SK-N-SH treated with all-trans-retinoic acid at 6 μM for 48 hours (cell line): Measurements from ENCODE around the gene PDGFC.

Experiments
- ATAC-seq: fragments of 200-7000 bp; cut with Tn5 transposase; 3 replicates; pipeline ENCODE4 v1.9.1; 2020; ENCODE audit warnings: mild to moderate bottlenecking, moderate library complexity
- ARNTL ChIP-seq: fragments of 450-650 bp; formaldehyde crosslinking; IDR thresholded peaks from 2 replicates; pipeline ENCODE4 v1.5.0; 2020; ENCODE audit warnings: low read depth, mild to moderate bottlenecking, moderate library complexity, borderline replicate concordance
- BACH2 ChIP-seq: fragments of 250-450 bp; sonication (Bioruptor Pico); IDR thresholded peaks from 2 replicates; pipeline ENCODE4 v1.9.0; 2021; ENCODE audit warnings: mild to moderate bottlenecking, borderline replicate concordance
- CREB5 ChIP-seq: fragments of 250-450 bp; sonication (Bioruptor Pico); IDR thresholded peaks from 2 replicates; pipeline ENCODE4 v1.5.1; 2020; ENCODE audit warnings: low read depth, mild to moderate bottlenecking, moderate library complexity
- CSDC2 ChIP-seq: fragments of 250-450 bp; sonication (Bioruptor Pico); IDR thresholded peaks from 2 replicates; pipeline ENCODE4 v1.5.0; 2020; ENCODE audit warnings: mild to moderate bottlenecking, moderate library complexity
- CSRNP3 ChIP-seq: fragments of 250-450 bp; sonication (Bioruptor Pico); IDR thresholded peaks from 2 replicates; pipeline ENCODE4 v1.5.1; 2021; ENCODE audit warnings: mild to moderate bottlenecking, moderate library complexity
- GLIS3 ChIP-seq: fragments of 250-450 bp; sonication (Bioruptor Pico); IDR thresholded peaks from 2 replicates; pipeline ENCODE4 v1.5.0; 2020; ENCODE audit warnings: mild to moderate bottlenecking, moderate library complexity
- ISL1 ChIP-seq: fragments of 250-450 bp; sonication (Bioruptor Pico); IDR thresholded peaks from 2 replicates; pipeline ENCODE4 v2.1.2; 2022; ENCODE audit warnings: mild to moderate bottlenecking, moderate library complexity
- OSR1 ChIP-seq: fragments of 250-450 bp; sonication (Bioruptor Pico); IDR thresholded peaks from 2 replicates; pipeline ENCODE4 v1.8.0; 2022; ENCODE audit warnings: moderate library complexity, mild to moderate bottlenecking, inconsistent platforms
- PATZ1 ChIP-seq: fragments of 250-450 bp; sonication (Bioruptor Pico); IDR thresholded peaks from 2 replicates; pipeline ENCODE4 v1.8.0; 2020; ENCODE audit warnings: mild to moderate bottlenecking, moderate library complexity, borderline replicate concordance
- PPARA ChIP-seq: fragments of 250-450 bp; sonication (Bioruptor Pico); IDR thresholded peaks from 2 replicates; pipeline ENCODE4 v1.5.0; 2020; ENCODE audit warnings: mild to moderate bottlenecking, borderline replicate concordance
- RARB ChIP-seq: fragments of 250-450 bp; sonication (Bioruptor Pico); IDR thresholded peaks from 2 replicates; pipeline ENCODE4 v1.8.0; 2021; ENCODE audit warnings: mild to moderate bottlenecking, moderate library complexity
- SNAI2 ChIP-seq: fragments of 250-450 bp; sonication (Bioruptor Pico); IDR thresholded peaks from 2 replicates; pipeline ENCODE4 v1.5.0; 2020; ENCODE audit warnings: mild to moderate bottlenecking, moderate library complexity
- TCF4 ChIP-seq: fragments of 250-450 bp; sonication (Bioruptor Pico); IDR thresholded peaks from 2 replicates; pipeline ENCODE4 v1.8.0; 2021; ENCODE audit warnings: mild to moderate bottlenecking, moderate library complexity, borderline replicate concordance
- TOX ChIP-seq: fragments of 250-450 bp; sonication (Bioruptor Pico); IDR thresholded peaks from 2 replicates; pipeline ENCODE4 v1.8.0; 2021; ENCODE audit warnings: mild to moderate bottlenecking, moderate library complexity, borderline replicate concordance
- ZC3H10 ChIP-seq: fragments of 250-450 bp; sonication (Bioruptor Pico); IDR thresholded peaks from 2 replicates; pipeline ENCODE4 v1.5.1; 2021; ENCODE audit warnings: mild to moderate bottlenecking, moderate library complexity
- ZFP3 ChIP-seq: fragments of 250-450 bp; sonication (Bioruptor Pico); IDR thresholded peaks from 2 replicates; pipeline ENCODE4 v1.5.0; 2020; ENCODE audit warnings: mild to moderate bottlenecking, moderate library complexity
- ZFP30 ChIP-seq: fragments of 450-650 bp; formaldehyde crosslinking; IDR thresholded peaks from 2 replicates; pipeline ENCODE4 v1.5.0; 2022; ENCODE audit warnings: mild to moderate bottlenecking, moderate library complexity
- ZNF565 ChIP-seq: fragments of 450-650 bp; formaldehyde crosslinking; conservative IDR thresholded peaks from 2 replicates; pipeline ENCODE4 v1.5.0; 2020; ENCODE audit warnings: low read depth, mild to moderate bottlenecking, moderate library complexity
- ZNF70 ChIP-seq: fragments of 450-650 bp; formaldehyde crosslinking; IDR thresholded peaks from 2 replicates; pipeline ENCODE4 v1.5.0; 2020; ENCODE audit warnings: mild to moderate bottlenecking, moderate library complexity
- ZNF8 ChIP-seq: fragments of 450-650 bp; formaldehyde crosslinking; IDR thresholded peaks from 2 replicates; pipeline ENCODE4 v1.5.0; 2020; ENCODE audit warnings: mild to moderate bottlenecking, moderate library complexity

The PDGFC gene

GRCh38 chr4:156931267-156931666, 40.3 kb downstream of the PDGFC start:
- TF ChIP-seq ZNF8 (CRISPR knock-in tag): no peak
- TF ChIP-seq ZC3H10: no peak
- TF ChIP-seq CSRNP3 (CRISPR knock-in tag): no peak
- TF ChIP-seq ARNTL (CRISPR knock-in tag): no peak
- TF ChIP-seq PPARA (CRISPR knock-in tag): no peak
- TF ChIP-seq PATZ1: no peak
- TF ChIP-seq OSR1 (CRISPR knock-in tag): no peak
- TF ChIP-seq ZNF70 (CRISPR knock-in tag): no peak
- TF ChIP-seq CREB5: no peak
- no peak for TF ChIP-seq RARB (CRISPR knock-in tag)
- no peak for TF ChIP-seq SNAI2 (CRISPR knock-in tag)
- no peak for TF ChIP-seq ZFP30 (CRISPR knock-in tag)
- no peak for TF ChIP-seq ZFP3 (CRISPR knock-in tag)
- no peak for TF ChIP-seq ISL1
- TF ChIP-seq TOX (CRISPR knock-in tag): no peak
- TF ChIP-seq BACH2 (CRISPR knock-in tag): no peak
- TF ChIP-seq, all 23 proteins: peak for 0
- peak; percentile 68 for ATAC-seq

- TF ChIP-seq ISL1 (no peak), CSRNP3 (CRISPR knock-in tag) (no peak), CREB5 (no peak), ZFP30 (CRISPR knock-in tag) (no peak), TCF4 (CRISPR knock-in tag) (no peak), BACH2 (CRISPR knock-in tag) (no peak), RARB (CRISPR knock-in tag) (no peak), ZC3H10 (no peak), ARNTL (CRISPR knock-in tag) (no peak), ZNF565 (CRISPR knock-in tag) (no peak), ZNF70 (CRISPR knock-in tag) (no peak), GLIS3 (CRISPR knock-in tag) (no peak), PATZ1 (no peak), PPARA (CRISPR knock-in tag) (no peak), SNAI2 (CRISPR knock-in tag) (no peak), ZNF8 (CRISPR knock-in tag) (no peak), CSDC2 (no peak), ZFP3 (CRISPR knock-in tag) (no peak), OSR1 (CRISPR knock-in tag) (no peak)
- ATAC-seq: no peak
Observed at GRCh38 chr4:156929386-156930105, 42.1 kb downstream of the PDGFC start.
